Keratinocyte (primary cell): ENCODE results near the gene MSI2. TPM values are rescaled to one million over a fixed set of nuclear protein-coding genes. Genes with fewer than 3 reads are reported as not detected.

ENCODE experiments used
- DNase-seq: peaks from one replicate; pipeline ENCODE4 v3.0.0-alpha.2; 2011; ENCODE audit warnings: low read depth, missing footprints, low spot score
- FAIRE-seq: peaks from 2 replicates; lab custom pipeline; 2011; peaks lifted over from hg19 to GRCh38; lab: Jason Lieb, UNC
- H2AFZ ChIP-seq: 2 replicates; pipeline ENCODE4 v1.6.0; 2012; ENCODE audit warnings: low read length, control low read depth, inconsistent platforms; ENCODE audit not compliant: control insufficient read depth
- H3K27ac ChIP-seq: 2 replicates; pipeline ENCODE4 v1.5.1; 2011; ENCODE audit warnings: low read length; ENCODE audit not compliant: control insufficient read depth, insufficient read depth
- H3K27me3 ChIP-seq: 3 replicates; pipeline ENCODE4 v1.6.0; 2011; ENCODE audit warnings: low read length; ENCODE audit not compliant: control insufficient read depth, insufficient read depth; ENCODE audit errors: extremely low read depth
- H3K36me3 ChIP-seq, 2 experiments: 2 replicates in 1 of 2; 3 replicates in 1 of 2; pipeline ENCODE4 v1.5.1; 2011; ENCODE audit warnings: low read length in 2 of 2, mild to moderate bottlenecking in 1 of 2; ENCODE audit not compliant: control insufficient read depth in 2 of 2, insufficient read depth in 2 of 2; ENCODE audit errors: extremely low read depth in 1 of 2
- H3K4me1 ChIP-seq: 3 replicates; pipeline ENCODE4 v1.5.1; 2011; ENCODE audit warnings: low read length; ENCODE audit not compliant: control insufficient read depth, insufficient read depth; ENCODE audit errors: extremely low read depth
- H3K4me2 ChIP-seq: 3 replicates; pipeline ENCODE4 v1.6.0; 2011; ENCODE audit warnings: low read depth, low read length; ENCODE audit not compliant: control insufficient read depth, insufficient read depth; ENCODE audit errors: extremely low read depth
- H3K4me3 ChIP-seq, 3 experiments: fragments of 200-600 bp in 1 of 3; sonication (generic) in 1 of 3; 2 replicates in 2 of 3; 3 replicates in 1 of 3; pipeline ENCODE4 v1.5.1; 2011 to 2016; ENCODE audit warnings: low read length in 3 of 3, mild to moderate bottlenecking in 3 of 3, control low read depth in 2 of 3, inconsistent platforms in 1 of 3, low read depth in 1 of 3, mixed read lengths in 1 of 3, mixed run types in 1 of 3, moderate library complexity in 1 of 3; ENCODE audit not compliant: control insufficient read depth in 2 of 3, insufficient read depth in 2 of 3; ENCODE audit errors: extremely low read depth in 1 of 3
- H3K79me2 ChIP-seq: 2 replicates; pipeline ENCODE4 v1.6.0; 2012; ENCODE audit warnings: low read length; ENCODE audit not compliant: control insufficient read depth, insufficient read depth
- H3K9ac ChIP-seq: 3 replicates; pipeline ENCODE4 v1.6.0; 2011; ENCODE audit warnings: low read length; ENCODE audit not compliant: control insufficient read depth, insufficient read depth; ENCODE audit errors: extremely low read depth
- H3K9me1 ChIP-seq: 3 replicates; pipeline ENCODE4 v1.6.0; 2011; ENCODE audit warnings: low read length; ENCODE audit not compliant: control insufficient read depth, insufficient read depth; ENCODE audit errors: extremely low read depth
- H3K9me3 ChIP-seq: 2 replicates; pipeline ENCODE4 v1.5.1; 2012; ENCODE audit warnings: low read depth, low read length; ENCODE audit not compliant: control insufficient read depth
- H4K20me1 ChIP-seq: 3 replicates; pipeline ENCODE4 v1.6.0; 2011; ENCODE audit warnings: low read length; ENCODE audit not compliant: control insufficient read depth, insufficient read depth; ENCODE audit errors: extremely low read depth
- EZH2 ChIP-seq: IDR thresholded peaks from one replicate; pipeline ENCODE4 v1.6.1; 2012; ENCODE audit warnings: inconsistent platforms, mild to moderate bottlenecking, low read length, moderate library complexity
- dilution Hi-C: fragments of 300-500 bp; cut with MboI; formaldehyde crosslinking; loops from one replicate; pipeline ENCODE4 v1.7.0; 2020; ENCODE audit warnings: low sequenced_read_pairs; ENCODE audit not compliant: extremely low pct_ligation_motif_present
- polyA plus RNA-seq, 5 experiments: library from polyadenylated mRNA; depleted of rRNA in 3 of 5; stranded (reverse) in 3 of 5; stranded (forward) in 1 of 5; unstranded in 1 of 5; fragments of >200 nt; gene quantifications; 1 replicate in 1 of 5; 2 replicates in 3 of 5; 3 replicates in 1 of 5; pipeline versions ENCODE4 v1.2.1 to v1.2.3, GENCODE V29; 2011 to 2012; ENCODE audit warnings: missing spikeins in 2 of 5, low read depth in 1 of 5, low replicate concordance in 1 of 5
- TF ChIP-seq, protein P1 (sequence below), 3 experiments: IDR thresholded peaks in 1 of 3; conservative IDR thresholded peaks in 1 of 3; optimal IDR thresholded peaks in 1 of 3; 2 replicates in 2 of 3; 3 replicates in 1 of 3; pipeline versions ENCODE3 to v1.5.1; 2011; ENCODE audit warnings: low read length in 3 of 3, mild to moderate bottlenecking in 3 of 3, moderate library complexity in 2 of 3, control low read depth in 1 of 3, inconsistent platforms in 1 of 3; ENCODE audit not compliant: insufficient read depth in 2 of 3; ENCODE audit errors: extremely low read depth in 1 of 3

The MSI2 gene
- polyA plus RNA-seq, 1 donor (not counting 4 experiments of a cell fraction or from before 2014, with no cell fraction given) = 22.3 TPM

DNA sequence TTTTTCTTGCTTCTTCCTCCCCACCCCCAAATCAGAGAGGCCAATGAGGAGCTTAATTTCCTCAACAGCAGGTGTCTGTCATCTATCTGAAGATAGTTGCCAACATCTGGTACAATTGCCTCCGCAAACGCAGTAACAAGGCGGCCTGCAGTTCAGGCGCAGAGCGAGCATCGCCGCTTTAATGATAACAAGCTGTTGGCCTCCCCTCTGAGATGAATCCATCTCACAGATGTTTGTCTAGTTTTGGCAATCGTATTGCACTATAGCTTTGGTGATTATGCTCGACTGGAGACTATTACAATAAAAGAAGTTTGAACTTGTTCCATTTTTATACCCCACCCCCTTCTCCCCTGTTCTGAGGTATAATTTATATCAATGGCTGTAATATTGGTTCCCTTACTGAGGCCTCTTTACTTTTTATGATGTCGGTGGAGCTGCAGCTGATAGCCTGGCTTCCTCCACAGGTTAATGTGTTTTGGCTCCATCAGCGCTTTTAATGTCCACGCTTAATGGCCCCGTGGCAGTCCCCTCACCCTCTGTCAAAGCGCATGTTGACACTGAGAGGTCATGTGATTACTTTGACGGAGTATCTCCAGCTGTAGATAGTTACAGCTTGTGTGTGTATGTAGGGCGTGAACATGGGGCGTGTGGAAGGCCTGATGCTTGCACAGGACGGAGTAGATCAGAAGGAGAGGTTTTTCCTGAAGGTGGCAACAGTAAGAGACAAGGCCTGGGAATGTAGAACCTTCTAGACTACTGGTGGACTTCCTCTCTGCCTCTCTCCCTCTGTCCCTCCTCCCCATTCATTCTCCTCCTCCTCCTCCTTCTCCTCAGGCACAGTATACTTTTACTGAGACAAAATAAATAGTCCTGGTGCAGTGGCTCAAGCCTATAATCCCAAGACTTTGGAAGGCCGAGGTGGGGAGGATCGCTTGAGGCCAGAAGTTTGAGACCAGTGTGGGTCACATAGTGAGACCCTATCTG lies 164.7 kb downstream of the MSI2 start:
- H3K4me2 ChIP-seq = no peak overlapping the region
- no peak for FAIRE-seq
- dilution Hi-C loops = no loop called here

GRCh38 chr17:57422574-57423164 lies 166.3 kb downstream of the MSI2 start:
- Histone ChIP-seq H4K20me1 (no peaks in the 10 kb centered on the region), H3K9me1 (peaks cover 2% of the 10 kb centered on the region), H3K9ac (no peak overlapping the region), H3K27me3 (no peaks in the 10 kb centered on the region), H3K4me1 (peaks cover 11% of the 10 kb centered on the region), H2AFZ (no peak overlapping the region), H3K4me2 (no peak overlapping the region), H3K4me3 (no peak overlapping the region), H3K79me2 (no peaks in the 10 kb centered on the region), H3K36me3 (no peaks in the 10 kb centered on the region), H3K9me3 (no peaks in the 10 kb centered on the region), H3K27ac (no peak overlapping the region)
- TF ChIP-seq, protein P1, sequence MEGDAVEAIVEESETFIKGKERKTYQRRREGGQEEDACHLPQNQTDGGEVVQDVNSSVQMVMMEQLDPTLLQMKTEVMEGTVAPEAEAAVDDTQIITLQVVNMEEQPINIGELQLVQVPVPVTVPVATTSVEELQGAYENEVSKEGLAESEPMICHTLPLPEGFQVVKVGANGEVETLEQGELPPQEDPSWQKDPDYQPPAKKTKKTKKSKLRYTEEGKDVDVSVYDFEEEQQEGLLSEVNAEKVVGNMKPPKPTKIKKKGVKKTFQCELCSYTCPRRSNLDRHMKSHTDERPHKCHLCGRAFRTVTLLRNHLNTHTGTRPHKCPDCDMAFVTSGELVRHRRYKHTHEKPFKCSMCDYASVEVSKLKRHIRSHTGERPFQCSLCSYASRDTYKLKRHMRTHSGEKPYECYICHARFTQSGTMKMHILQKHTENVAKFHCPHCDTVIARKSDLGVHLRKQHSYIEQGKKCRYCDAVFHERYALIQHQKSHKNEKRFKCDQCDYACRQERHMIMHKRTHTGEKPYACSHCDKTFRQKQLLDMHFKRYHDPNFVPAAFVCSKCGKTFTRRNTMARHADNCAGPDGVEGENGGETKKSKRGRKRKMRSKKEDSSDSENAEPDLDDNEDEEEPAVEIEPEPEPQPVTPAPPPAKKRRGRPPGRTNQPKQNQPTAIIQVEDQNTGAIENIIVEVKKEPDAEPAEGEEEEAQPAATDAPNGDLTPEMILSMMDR (optimal IDR thresholded peaks at IDR 0.05 in 1 of 3, IDR thresholded peaks at IDR 0.05 in 1 of 3, conservative IDR thresholded peaks at IDR 0.05 in 1 of 3; ENCODE audit: extremely low read depth in 1 of 3, insufficient read depth in 2 of 3, low read length in 3 of 3) = no peak
- TF ChIP-seq EZH2 = no peak
- no peak for DNase-seq
- no peak for FAIRE-seq
- dilution Hi-C loops = no loop called here

More for the DNA sequence above, 164.7 kb downstream of the MSI2 start:
- no peak for TF ChIP-seq EZH2
- TF ChIP-seq, protein P1 (optimal IDR thresholded peaks at IDR 0.05 in 1 of 3, IDR thresholded peaks at IDR 0.05 in 1 of 3, conservative IDR thresholded peaks at IDR 0.05 in 1 of 3; ENCODE audit: extremely low read depth in 1 of 3, insufficient read depth in 2 of 3, low read length in 3 of 3) = no peak
- Histone ChIP-seq H3K4me1 (peaks cover 11% of the 10 kb centered on the region), H3K36me3 (peaks cover 0 to 1% of the 10 kb centered on the region in 2 experiments), H4K20me1 (no peaks in the 10 kb centered on the region), H3K9me3 (no peaks in the 10 kb centered on the region), H2AFZ (no peak overlapping the region), H3K4me3 (no peak overlapping the region), H3K9ac (no peak overlapping the region), H3K27ac (no peak overlapping the region), H3K27me3 (no peaks in the 10 kb centered on the region), H3K79me2 (no peaks in the 10 kb centered on the region), H3K9me1 (peaks cover 2% of the 10 kb centered on the region)
- no peak for DNase-seq
